Left ventricle myocardium inferior (tissue), 1 donor: ENCODE measurements around the gene CAPN2. TPM values are rescaled to one million over a fixed set of nuclear protein-coding genes. Genes with fewer than 3 reads are reported as not detected.

Source experiments
- DNase-seq: peaks from one replicate; pipeline ENCODE4 v3.0.0-alpha.2; 2020
- H3K27ac ChIP-seq: fragments of 200-600 bp; replicated peaks from 2 replicates; pipeline ENCODE4 v1.8.0; 2021
- H3K27me3 ChIP-seq: fragments of 200-600 bp; 2 replicates; pipeline ENCODE4 v1.8.0; 2021; ENCODE audit warnings: low read depth
- H3K36me3 ChIP-seq: fragments of 200-600 bp; 2 replicates; pipeline ENCODE4 v1.8.0; 2021
- H3K4me1 ChIP-seq: fragments of 200-600 bp; 2 replicates; pipeline ENCODE4 v1.8.0; 2021
- H3K4me3 ChIP-seq: fragments of 200-600 bp; 2 replicates; pipeline ENCODE4 v1.8.0; 2021; ENCODE audit warnings: mild to moderate bottlenecking, moderate library complexity
- H3K9me3 ChIP-seq: fragments of 200-600 bp; replicated peaks from 2 replicates; pipeline ENCODE4 v1.8.0; 2021
- CTCF ChIP-seq: fragments of 200-600 bp; IDR thresholded peaks from 2 replicates; pipeline ENCODE4 v1.8.0; 2021; ENCODE audit warnings: antibody characterized with exemption, mild to moderate bottlenecking, borderline replicate concordance
- intact Hi-C: fragments of 100-400 bp; cut with micrococcal nuclease; formaldehyde crosslinking; loops from one replicate; pipeline ENCODE4 v1.11.0; 2022
- total RNA-seq: library from RNA; stranded (reverse); fragmentation: NEBNext Ultra II Directional; extraction: Animal tissue kit (Norgen Biotek cat#: 25700); gene quantifications from one replicate; pipeline ENCODE4 v1.2.1, GENCODE V29; 2021
- donor health status: DM: no; HTN: yes; CAD: no; lungs with severe emphysema.

Gene CAPN2
- total RNA-seq, 1 donor from 2014 or later = 65.3 TPM

- intact Hi-C loops = no loop called here
- no peak for TF ChIP-seq CTCF
- no peak for DNase-seq
- peaks cover 53% of the 10 kb centered on the region for H3K4me1 ChIP-seq
- H3K27ac ChIP-seq = peak overlapping the region; percentile 65
- H3K36me3 ChIP-seq = no peaks in the 10 kb centered on the region
- H3K27me3 ChIP-seq = no peaks in the 10 kb centered on the region
- H3K4me3 ChIP-seq = no peak overlapping the region
- no peaks in the 10 kb centered on the region for H3K9me3 ChIP-seq
Observed at GRCh38 chr1:223820515-223820858, 108.1 kb downstream of the CAPN2 start.

GRCh38 chr1:223820971-223821370 is 108.6 kb downstream of the CAPN2 start:
- no peaks in the 10 kb centered on the region for H3K27me3 ChIP-seq
- no peak for TF ChIP-seq CTCF
- no peaks in the 10 kb centered on the region for H3K9me3 ChIP-seq
- peak overlapping the region; percentile 65 for H3K27ac ChIP-seq
- no peak for DNase-seq
- intact Hi-C loops = no loop called here
- H3K36me3 ChIP-seq = no peaks in the 10 kb centered on the region
- H3K4me3 ChIP-seq = no peak overlapping the region
- peaks cover 53% of the 10 kb centered on the region for H3K4me1 ChIP-seq

GRCh38 chr1:223824287-223824686 is 111.9 kb downstream of the CAPN2 start:
- Histone ChIP-seq H3K27me3 (no peaks in the 10 kb centered on the region), H3K4me3 (no peak overlapping the region), H3K9me3 (no peaks in the 10 kb centered on the region), H3K36me3 (no peaks in the 10 kb centered on the region), H3K4me1 (peaks cover 73% of the 10 kb centered on the region), H3K27ac (no peak overlapping the region)
- no peak for TF ChIP-seq CTCF
- no peak for DNase-seq
- intact Hi-C loops = no loop called here

GRCh38 chr1:223824712-223825111 is 112.4 kb downstream of the CAPN2 start:
- H3K27ac ChIP-seq = no peak overlapping the region
- no peaks in the 10 kb centered on the region for H3K27me3 ChIP-seq
- no peaks in the 10 kb centered on the region for H3K36me3 ChIP-seq
- intact Hi-C loops = no loop called here
- no peak overlapping the region for H3K4me3 ChIP-seq
- no peak for DNase-seq
- no peaks in the 10 kb centered on the region for H3K9me3 ChIP-seq
- no peak for TF ChIP-seq CTCF
- H3K4me1 ChIP-seq = peaks cover 69% of the 10 kb centered on the region

Other genes starting within 250 kb of the CAPN2 start
- not detected for gene CAPN8, start 46.8 kb upstream of the CAPN2 start, total RNA-seq
- 19.0 TPM for gene TP53BP2, start 133.4 kb downstream of the CAPN2 start, total RNA-seq